ENCODE results near the gene HTR2B. TPM values are rescaled to one million over a fixed set of nuclear protein-coding genes. Genes with fewer than 3 reads are reported as not detected.

Gene HTR2B
- total RNA-seq, 4 donors from 2014 or later: 0.40 to 2.2 TPM; not detected in 2

- Histone ChIP-seq H3K36me3 (peaks cover 0 to 70% (median 0%) of the 10 kb centered on the region in 3 donors), H3K27ac (no peak overlapping the region)
- DNase-seq: no peak
Observed at GRCh38 chr2:231168460-231169139, 43.8 kb upstream of the HTR2B start.

GRCh38 chr2:231167745-231168459 lies 43.1 kb upstream of the HTR2B start:
- peaks cover 0 to 69% (median 0%) of the 10 kb centered on the region in 3 donors for H3K36me3 ChIP-seq
- TF ChIP-seq POLR2A (IDR thresholded peaks at IDR 0.05) (no peak), CTCF (IDR thresholded peaks at IDR 0.05) (no peak)
- no peaks in the 10 kb centered on the region for H3K4me1 ChIP-seq
- no peak for DNase-seq
- H3K4me3 ChIP-seq: no peak overlapping the region
- H3K9me3 ChIP-seq: no peaks in the 10 kb centered on the region
- H3K27ac ChIP-seq: no peak overlapping the region
- no peaks in the 10 kb centered on the region for H3K27me3 ChIP-seq

More at GRCh38 chr2:231168460-231169139, 43.8 kb upstream of the HTR2B start:
- TF ChIP-seq POLR2A (IDR thresholded peaks at IDR 0.05) (no peak), CTCF (IDR thresholded peaks at IDR 0.05) (no peak)
- Histone ChIP-seq H3K27me3 (no peaks in the 10 kb centered on the region), H3K4me3 (no peak overlapping the region), H3K9me3 (no peaks in the 10 kb centered on the region), H3K4me1 (no peaks in the 10 kb centered on the region)

- no peak for DNase-seq
- no peak for TF ChIP-seq CTCF (IDR thresholded peaks at IDR 0.05)
- no peak for TF ChIP-seq POLR2A (IDR thresholded peaks at IDR 0.05)
- H3K36me3 ChIP-seq: peaks cover 0 to 43% (median 0%) of the 10 kb centered on the region in 3 donors
- H3K4me3 ChIP-seq: no peak overlapping the region
- peaks cover 0 to 7% (median 0%) of the 10 kb centered on the region in 4 donors for H3K4me1 ChIP-seq
- no peaks in the 10 kb centered on the region for H3K9me3 ChIP-seq
- no peaks in the 10 kb centered on the region for H3K27me3 ChIP-seq
- H3K27ac ChIP-seq: peak overlapping the region in 1 of 4 donors; percentile 67
Observed at GRCh38 chr2:231163414-231164095, 38.7 kb upstream of the HTR2B start.

GRCh38 chr2:231163011-231163410 lies 38.2 kb upstream of the HTR2B start:
- Histone ChIP-seq H3K27ac (peak overlapping the region in 1 of 4 donors; percentile 67), H3K36me3 (peaks cover 0 to 43% (median 0%) of the 10 kb centered on the region in 3 donors), H3K4me1 (peaks cover 0 to 7% (median 0%) of the 10 kb centered on the region in 4 donors), H3K9me3 (no peaks in the 10 kb centered on the region), H3K4me3 (no peak overlapping the region), H3K27me3 (no peaks in the 10 kb centered on the region)
- DNase-seq: no peak
- no peak for TF ChIP-seq CTCF (IDR thresholded peaks at IDR 0.05)
- no peak for TF ChIP-seq POLR2A (IDR thresholded peaks at IDR 0.05)

- Histone ChIP-seq H3K4me3 (no peak overlapping the region), H3K36me3 (peaks cover 0 to 42% (median 0%) of the 10 kb centered on the region in 3 donors), H3K27ac (peak overlapping the region in 3 of 4 donors; percentile 29 to 67 (median 48)), H3K27me3 (no peaks in the 10 kb centered on the region), H3K9me3 (no peaks in the 10 kb centered on the region), H3K4me1 (peaks cover 0 to 7% (median 0%) of the 10 kb centered on the region in 4 donors)
- no peak for DNase-seq
- TF ChIP-seq POLR2A (IDR thresholded peaks at IDR 0.05) (no peak), CTCF (IDR thresholded peaks at IDR 0.05) (no peak)
Observed at GRCh38 chr2:231161877-231162329, 37.1 kb upstream of the HTR2B start.

All from Peyer's patch (tissue), 4 donors.